SU-DHL-6 (cell line): ENCODE measurements around the gene TLL2.

ENCODE experiments used
- CTCF ChIP-seq: fragments of 200-600 bp; sonication (generic); IDR thresholded peaks from one replicate; pipeline ENCODE4 v1.5.1; 2017; ENCODE audit warnings: antibody characterized with exemption, mild to moderate bottlenecking, low read length, moderate library complexity; ENCODE audit not compliant: insufficient read depth, poor library complexity, severe bottlenecking
- EZH2phosphoT487 ChIP-seq: fragments of 200-600 bp; sonication (generic), shearing (Covaris generic); conservative IDR thresholded peaks from 2 replicates; pipeline ENCODE4 v1.6.1; 2018; ENCODE audit warnings: mild to moderate bottlenecking, antibody characterized with exemption, low read length, moderate library complexity, mixed read lengths

DNA sequence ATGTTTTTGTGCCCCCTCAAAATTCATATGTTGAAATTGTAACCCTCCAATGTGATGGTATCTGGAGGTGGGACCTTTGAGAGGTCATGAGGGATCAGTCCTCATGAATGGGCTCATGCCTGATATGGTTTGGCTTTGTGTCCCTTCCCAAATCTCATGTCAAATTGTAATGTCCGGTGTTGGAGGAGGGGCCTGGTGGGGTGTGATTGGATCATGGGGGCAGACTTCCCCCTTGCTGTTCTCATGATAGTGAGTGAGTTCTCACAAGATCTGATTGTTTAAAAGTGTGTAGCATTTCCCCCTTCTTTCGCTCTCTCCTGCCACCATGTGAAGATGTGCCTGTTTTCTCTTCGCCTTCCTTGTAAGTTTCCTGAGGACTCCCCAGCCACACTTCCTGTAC, 53.4 kb downstream of the TLL2 start:
- TF ChIP-seq CTCF = no peak
- TF ChIP-seq EZH2phosphoT487 = no peak
